WTC11 (cell line): Measurements from ENCODE around the gene IL1RAPL2. TPM values are rescaled to one million over a fixed set of nuclear protein-coding genes. Genes with fewer than 3 reads are reported as not detected.

Source experiments
- ATAC-seq: fragments of 200-7000 bp; cut with Tn5 transposase; 2 replicates; pipeline ENCODE4 v1.10.0; 2021; ENCODE audit warnings: mild to moderate bottlenecking, moderate library complexity
- CTCF ChIA-PET: fragments of 300-600 bp; sonication (Branson Sonifier 250); formaldehyde crosslinking; loops from one replicate; lab custom pipeline; 2021; ENCODE audit warnings: antibody characterized with exemption; lab: Charles Lee
- POLR2A ChIA-PET: fragments of 350-600 bp; sonication (Branson Sonifier 250); formaldehyde crosslinking; loops from one replicate; lab custom pipeline; 2021; ENCODE audit warnings: antibody characterized with exemption; lab: Charles Lee
- DNase-seq: peaks from one replicate; pipeline ENCODE4 v3.0.0; 2021; ENCODE audit warnings: low spot score
- H3K27ac Mint-ChIP-seq: 2 replicates; pipeline ENCODE4 v1.8.0; 2021; ENCODE audit warnings: mixed read lengths
- H3K27me3 Mint-ChIP-seq: 2 replicates; pipeline ENCODE4 v1.8.0; 2021; ENCODE audit warnings: low read depth, mild to moderate bottlenecking, moderate library complexity, mixed read lengths
- H3K36me3 Mint-ChIP-seq: 2 replicates; pipeline ENCODE4 v1.8.0; 2021; ENCODE audit warnings: mixed read lengths
- H3K4me1 Mint-ChIP-seq: 2 replicates; pipeline ENCODE4 v1.8.0; 2022; ENCODE audit warnings: mixed read lengths
- H3K4me3 Mint-ChIP-seq: 2 replicates; pipeline ENCODE4 v1.8.0; 2021; ENCODE audit warnings: mild to moderate bottlenecking, moderate library complexity, mixed read lengths
- H3K9me3 Mint-ChIP-seq: 2 replicates; pipeline ENCODE4 v1.8.0; 2021; ENCODE audit warnings: mixed read lengths
- AR ChIP-seq: fragments of 250-450 bp; sonication (Bioruptor Pico); IDR thresholded peaks from 2 replicates; pipeline ENCODE4 v1.9.0; 2021; ENCODE audit warnings: mild to moderate bottlenecking
- ATF2 ChIP-seq: sonication (generic); formaldehyde crosslinking; IDR thresholded peaks from 2 replicates; pipeline ENCODE4 v1.8.1; 2022; ENCODE audit warnings: low read depth, missing genetic modification reagents, borderline replicate concordance
- ATF3 ChIP-seq: sonication (generic); formaldehyde crosslinking; conservative IDR thresholded peaks from 2 replicates; pipeline ENCODE4 v1.8.1; 2022; ENCODE audit warnings: mild to moderate bottlenecking, missing genetic modification reagents
- CDX4 ChIP-seq: fragments of 250-450 bp; sonication (Bioruptor Pico); IDR thresholded peaks from 2 replicates; pipeline ENCODE4 v1.9.0; 2021; ENCODE audit warnings: moderate library complexity, mild to moderate bottlenecking, inconsistent platforms, borderline replicate concordance
- CREM ChIP-seq: sonication (generic); formaldehyde crosslinking; IDR thresholded peaks from 2 replicates; pipeline ENCODE4 v1.8.1; 2022; ENCODE audit warnings: mild to moderate bottlenecking, missing genetic modification reagents, moderate library complexity
- MLX ChIP-seq: sonication (generic); formaldehyde crosslinking; IDR thresholded peaks from 2 replicates; pipeline ENCODE4 v1.8.1; 2023; ENCODE audit warnings: mild to moderate bottlenecking, missing genetic modification reagents, moderate library complexity
- MYBL2 ChIP-seq: sonication (generic); formaldehyde crosslinking; IDR thresholded peaks from 2 replicates; pipeline ENCODE4 v1.8.1; 2023; ENCODE audit warnings: mild to moderate bottlenecking, moderate library complexity, missing genetic modification reagents
- SMAD4 ChIP-seq: sonication (generic); formaldehyde crosslinking; IDR thresholded peaks from 2 replicates; pipeline ENCODE4 v1.8.0; 2022; ENCODE audit warnings: mild to moderate bottlenecking, missing genetic modification reagents
- TCF7 ChIP-seq: sonication (generic); formaldehyde crosslinking; IDR thresholded peaks from 2 replicates; pipeline ENCODE4 v1.8.0; 2022; ENCODE audit warnings: mild to moderate bottlenecking, low read depth, missing genetic modification reagents, moderate library complexity
- USF1 ChIP-seq: sonication (generic); formaldehyde crosslinking; IDR thresholded peaks from 2 replicates; pipeline ENCODE4 v1.8.0; 2022; ENCODE audit warnings: mild to moderate bottlenecking, missing genetic modification reagents
- ZMAT4 ChIP-seq: fragments of 250-450 bp; sonication (Bioruptor Pico); IDR thresholded peaks from 2 replicates; pipeline ENCODE4 v1.9.0; 2021; ENCODE audit warnings: mild to moderate bottlenecking
- ZNF263 ChIP-seq: sonication (generic); formaldehyde crosslinking; IDR thresholded peaks from 2 replicates; pipeline ENCODE4 v1.8.1; 2022; ENCODE audit warnings: low read depth, mild to moderate bottlenecking, moderate library complexity, missing genetic modification reagents
- ZNF281 ChIP-seq: sonication (generic); formaldehyde crosslinking; IDR thresholded peaks from 2 replicates; pipeline ENCODE4 v1.8.0; 2023; ENCODE audit warnings: mild to moderate bottlenecking, missing genetic modification reagents
- ZNF671 ChIP-seq: fragments of 250-450 bp; sonication (Bioruptor Pico); IDR thresholded peaks from 2 replicates; pipeline ENCODE4 v1.8.0; 2021; ENCODE audit warnings: mild to moderate bottlenecking
- ZSCAN18 ChIP-seq: fragments of 250-450 bp; sonication (Bioruptor Pico); IDR thresholded peaks from 2 replicates; pipeline ENCODE4 v2.1.2; 2022; ENCODE audit warnings: mild to moderate bottlenecking, moderate library complexity
- total RNA-seq: library from RNA; stranded (reverse); gene quantifications from 3 replicates; pipeline ENCODE4 v1.2.3, GENCODE V29; 2021

IL1RAPL2 gene
- total RNA-seq, 1 experiment from 2014 or later = 0.09 TPM

GRCh38 chrX:105013719-105014118 is 447.7 kb downstream of the IL1RAPL2 start:
- ChIA-PET POLR2A (no interaction called here), CTCF (no interaction called here)
- TF ChIP-seq TCF7 (CRISPR knock-in tag) (no peak), ATF2 (CRISPR knock-in tag) (no peak), ZNF281 (CRISPR knock-in tag) (no peak), MLX (CRISPR knock-in tag) (no peak), ATF3 (CRISPR knock-in tag) (no peak)
- no peaks in the 10 kb centered on the region for H3K27me3 Mint-ChIP-seq
- no peak overlapping the region for H3K4me3 Mint-ChIP-seq
- H3K4me1 Mint-ChIP-seq = peaks cover 8% of the 10 kb centered on the region
- DNase-seq = no peak
- no peaks in the 10 kb centered on the region for H3K9me3 Mint-ChIP-seq
- H3K36me3 Mint-ChIP-seq = no peaks in the 10 kb centered on the region
- no peak for ATAC-seq
- no peak overlapping the region for H3K27ac Mint-ChIP-seq

GRCh38 chrX:105017641-105018040 is 451.6 kb downstream of the IL1RAPL2 start:
- H3K4me1 Mint-ChIP-seq = peaks cover 8% of the 10 kb centered on the region
- H3K27me3 Mint-ChIP-seq = no peaks in the 10 kb centered on the region
- H3K9me3 Mint-ChIP-seq = no peaks in the 10 kb centered on the region
- ATAC-seq = no peak
- ChIA-PET POLR2A (no interaction called here), CTCF (no interaction called here)
- H3K36me3 Mint-ChIP-seq = no peaks in the 10 kb centered on the region
- no peak for DNase-seq
- no peak overlapping the region for H3K27ac Mint-ChIP-seq
- no peak for TF ChIP-seq ZSCAN18 (CRISPR knock-in tag)
- TF ChIP-seq AR (CRISPR knock-in tag) = no peak
- no peak for TF ChIP-seq SMAD4
- no peak for TF ChIP-seq CREM (CRISPR knock-in tag)
- TF ChIP-seq USF1 (CRISPR knock-in tag) = no peak
- no peak for TF ChIP-seq ZNF263
- no peak for TF ChIP-seq ZNF671 (CRISPR knock-in tag)
- no peak for TF ChIP-seq ZMAT4 (CRISPR knock-in tag)
- no peak for TF ChIP-seq MYBL2
- no peak for TF ChIP-seq CDX4
- no peak overlapping the region for H3K4me3 Mint-ChIP-seq
